HuH-7 (cell line): ENCODE results near the gene KPNA3.
A peak's percentile ranks its signal among the peaks of the same experiment; 100 is the strongest.
"Not testable (repeated sequence)": the region's sequence is repeated elsewhere in the genome, so short reads cannot be mapped to it uniquely, and the experiment has no call there.

Experiments
- DNase-seq: peaks from one replicate; pipeline ENCODE4 v3.0.0; 2011; ENCODE audit warnings: low spot score

The KPNA3 gene

DNA sequence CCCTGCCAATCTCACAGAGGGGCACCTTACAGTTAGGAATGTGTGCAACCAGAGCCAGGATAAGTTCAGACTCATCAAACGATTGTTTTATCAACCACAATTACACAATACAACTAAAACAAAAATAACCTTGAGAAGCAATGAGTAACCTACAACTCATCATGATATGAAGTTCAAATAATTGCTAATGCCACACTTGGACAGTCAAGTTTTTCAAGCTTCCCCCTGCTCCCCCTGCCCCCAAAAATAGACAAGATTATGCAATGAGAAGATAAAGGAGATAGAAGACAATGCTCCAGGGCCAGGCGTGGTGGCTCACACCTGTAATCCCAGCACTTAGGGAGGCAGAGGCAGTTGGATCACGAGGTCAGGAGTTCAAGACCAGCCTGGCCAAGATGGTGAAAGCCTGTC, 13.6 kb upstream of the KPNA3 start:
- no peak for DNase-seq

DNA sequence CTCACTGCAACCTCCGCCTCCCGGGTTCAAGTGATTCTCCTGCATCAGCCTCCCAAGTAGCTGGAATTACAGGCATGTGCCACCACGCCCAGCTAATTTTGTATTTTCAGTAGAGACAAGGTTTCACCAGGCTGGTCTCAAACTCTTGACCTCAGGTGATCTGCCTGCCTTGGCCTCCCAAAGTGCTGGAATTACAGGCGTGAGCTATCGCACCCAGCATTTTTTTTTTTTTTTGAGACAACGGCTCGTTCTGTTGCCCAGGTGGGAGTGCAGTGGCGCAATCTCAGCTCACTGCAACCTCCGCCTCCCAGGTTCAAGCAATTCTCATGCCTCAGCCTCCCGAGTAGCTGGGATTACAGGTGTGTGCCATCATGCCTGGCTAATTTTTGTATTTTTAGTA, 10.6 kb upstream of the KPNA3 start:
- not testable (repeated sequence) for DNase-seq

- DNase-seq: no peak
These were observed 9.9 kb upstream of the KPNA3 start for GRCh38 chr13:49802426-49802825.

DNA sequence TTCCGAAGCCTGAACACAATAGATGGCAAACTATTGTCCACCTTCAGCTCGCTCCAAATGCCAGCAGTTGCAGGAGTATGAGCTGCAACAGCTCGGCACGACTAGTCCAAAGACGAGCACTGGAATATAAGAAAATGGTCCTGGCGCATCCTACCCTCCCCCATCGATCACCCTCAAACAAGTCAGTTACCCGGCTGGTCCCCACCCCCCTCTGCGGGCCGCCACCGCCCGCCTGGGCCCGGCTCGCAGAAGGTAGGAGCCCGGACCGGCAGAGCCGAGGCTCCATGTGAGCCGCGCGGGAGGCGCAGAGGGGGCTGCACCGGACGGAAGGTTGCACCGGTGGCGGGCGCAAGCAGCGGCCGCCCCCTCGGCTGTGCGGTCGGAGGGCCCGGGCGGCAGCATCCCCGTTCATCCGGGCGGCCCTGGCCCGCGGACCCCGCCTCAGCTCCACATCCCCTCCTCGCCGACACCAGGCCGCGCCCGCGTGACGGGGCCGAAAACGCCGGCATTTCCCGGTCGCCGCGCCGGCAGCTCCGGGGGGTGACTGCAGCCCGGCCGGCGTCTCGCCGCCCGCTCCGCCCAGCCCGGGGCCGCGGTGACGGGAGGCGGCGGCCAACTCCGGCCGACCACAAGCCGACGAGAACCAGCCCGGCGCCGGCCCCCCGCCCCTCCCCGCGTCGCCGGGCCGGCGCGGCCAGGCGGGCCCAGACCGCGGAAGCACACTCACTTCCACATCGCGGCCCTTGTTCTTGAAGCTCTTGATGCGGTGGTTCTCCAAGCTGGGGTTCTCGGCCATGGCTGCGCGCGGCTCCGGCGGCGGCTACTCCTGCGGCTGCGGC, 552 bp downstream of the KPNA3 start:
- no peak for DNase-seq

GRCh38 chr13:49791315-49791710, 1.2 kb downstream of the KPNA3 start:
- peak; percentile 55 for DNase-seq

DNA sequence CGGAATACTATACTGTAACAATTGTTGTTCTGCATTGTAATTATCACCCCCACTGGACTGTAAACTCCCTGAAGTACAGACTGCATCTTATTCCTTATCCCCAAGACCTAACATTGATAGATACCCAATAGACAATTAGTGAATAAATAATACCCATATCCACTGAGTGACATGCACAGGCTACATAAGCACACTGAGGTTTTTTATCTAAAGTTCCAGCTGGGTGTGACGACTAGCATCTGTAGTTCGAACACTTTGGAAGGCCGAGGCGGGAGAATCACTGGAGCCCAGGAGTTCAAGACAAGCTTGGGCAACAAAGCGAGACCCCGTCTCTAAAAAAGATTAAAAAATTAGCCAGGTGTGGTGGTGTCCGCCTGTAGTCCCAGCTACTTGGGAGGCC, 2.5 kb downstream of the KPNA3 start:
- DNase-seq: no peak

DNA sequence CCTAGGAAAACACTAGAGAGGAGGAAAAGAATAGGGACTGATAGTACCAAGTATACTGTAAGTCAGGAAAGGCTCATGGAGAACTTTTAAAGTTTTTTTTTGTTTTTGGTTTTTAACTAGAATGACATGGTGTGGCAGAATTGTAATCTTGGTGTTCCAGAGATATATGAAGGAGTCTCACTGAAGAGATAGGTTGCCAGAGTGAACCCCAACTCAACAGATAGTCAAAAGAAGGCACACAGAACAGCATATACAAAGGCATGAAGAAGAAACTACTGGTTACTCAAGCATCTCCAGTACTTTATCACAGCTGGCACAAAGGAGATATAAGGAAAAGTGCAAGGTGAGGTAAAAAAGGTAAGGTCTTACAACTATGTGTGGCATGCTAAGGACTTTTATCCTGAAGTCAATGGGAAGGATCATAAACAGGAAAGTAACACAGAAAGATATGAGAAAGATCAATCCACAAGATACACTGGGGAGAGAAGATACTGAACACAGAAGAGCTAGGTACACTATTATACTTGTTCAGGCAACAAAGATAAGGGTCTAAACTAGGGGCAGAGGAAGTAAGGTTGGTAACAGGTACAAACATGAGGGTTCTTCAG, 6.0 kb downstream of the KPNA3 start:
- no peak for DNase-seq

DNA sequence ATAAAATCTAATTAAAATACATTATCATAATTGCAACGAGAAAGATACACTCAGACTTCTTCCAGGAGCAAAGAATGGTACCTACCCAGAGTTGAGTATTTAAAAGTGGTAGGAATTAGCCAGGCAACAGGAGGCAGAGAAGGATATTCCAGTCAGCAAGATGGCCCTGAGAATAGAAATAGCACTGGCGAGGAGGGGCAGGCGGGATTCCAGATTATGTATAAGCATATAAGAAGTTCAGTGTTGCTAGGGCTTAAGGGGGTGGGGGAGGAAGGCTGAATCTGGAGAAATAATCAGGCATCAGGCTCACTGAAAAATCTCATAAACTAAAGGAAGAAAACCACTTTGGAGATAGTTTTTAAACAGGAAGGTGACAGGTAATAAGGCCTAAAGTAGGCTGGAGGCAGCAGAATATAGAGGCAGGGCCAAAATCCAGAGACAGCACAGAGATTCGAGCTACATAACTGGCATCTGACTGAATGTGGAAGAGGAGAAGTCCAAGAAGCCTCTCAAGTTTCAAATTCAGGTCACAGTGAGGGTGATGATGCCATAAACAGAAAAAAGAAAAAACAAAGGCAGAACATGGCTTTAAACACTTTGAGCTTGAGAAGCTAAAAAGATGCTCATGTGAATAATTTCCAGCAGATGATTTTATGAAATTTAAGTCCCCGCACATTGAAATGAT, 7.5 kb downstream of the KPNA3 start:
- no peak for DNase-seq

DNA sequence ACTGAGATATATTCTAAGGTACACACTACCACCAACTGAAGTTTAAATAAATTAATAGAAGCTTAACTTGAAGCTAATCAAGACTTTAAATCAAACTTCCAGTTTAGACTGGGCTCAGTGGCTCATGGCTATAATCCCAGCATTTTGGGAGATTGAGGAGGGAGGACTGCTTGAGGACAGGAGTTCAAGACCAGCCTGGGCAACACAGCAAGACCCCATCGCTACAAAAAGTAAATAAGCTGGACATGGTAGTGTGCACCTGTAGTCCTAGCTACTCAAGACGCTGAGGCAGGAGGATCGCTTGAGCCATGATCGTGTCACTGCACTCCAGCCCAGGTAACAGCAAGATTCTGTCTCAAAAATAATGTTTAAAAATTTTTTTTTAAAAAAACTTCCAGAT, 8.6 kb downstream of the KPNA3 start:
- no peak for DNase-seq

GRCh38 chr13:49782784-49783183, 9.7 kb downstream of the KPNA3 start:
- DNase-seq: no peak

DNA sequence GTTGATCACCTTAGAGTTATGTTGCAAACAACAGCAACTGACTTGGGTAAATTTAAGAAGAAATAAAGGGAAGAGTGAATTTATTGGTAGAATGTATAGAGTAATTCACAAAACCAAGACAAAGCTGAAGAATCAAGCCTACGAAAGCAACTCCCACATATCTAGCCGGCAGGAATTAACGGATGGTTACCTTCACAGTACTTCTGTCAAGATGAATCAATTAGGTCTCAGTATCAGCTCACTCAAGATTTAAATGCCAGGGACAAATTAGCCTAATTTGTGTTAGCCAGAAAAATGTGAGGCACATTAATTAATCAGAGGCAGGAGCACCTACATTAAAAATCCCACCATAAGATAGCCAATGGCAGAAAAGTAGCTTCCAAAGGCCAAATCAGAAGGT, 10.7 kb downstream of the KPNA3 start:
- DNase-seq: no peak

GRCh38 chr13:49779721-49780120, 12.8 kb downstream of the KPNA3 start:
- no peak for DNase-seq

- DNase-seq: no peak
These were observed 14.5 kb downstream of the KPNA3 start for GRCh38 chr13:49777746-49778614.

DNA sequence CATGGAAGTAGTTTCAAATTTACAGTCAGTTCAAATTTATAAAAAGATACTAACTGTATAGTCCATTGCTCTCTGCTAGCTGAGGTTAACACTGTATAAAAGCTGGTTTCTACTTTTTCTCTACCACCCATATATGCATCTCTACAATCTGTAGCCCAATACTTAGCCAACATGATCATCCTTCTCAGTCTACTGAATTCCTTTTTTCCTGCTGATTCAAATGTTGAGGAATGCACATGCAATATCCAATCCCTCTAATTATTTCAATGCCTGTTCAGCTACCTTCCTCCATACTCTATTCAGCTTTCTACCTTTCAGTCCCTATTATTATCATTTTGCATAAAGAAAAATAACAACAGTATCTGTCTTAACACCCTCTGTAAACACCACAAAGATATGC, 15.6 kb downstream of the KPNA3 start:
- no peak for DNase-seq

DNA sequence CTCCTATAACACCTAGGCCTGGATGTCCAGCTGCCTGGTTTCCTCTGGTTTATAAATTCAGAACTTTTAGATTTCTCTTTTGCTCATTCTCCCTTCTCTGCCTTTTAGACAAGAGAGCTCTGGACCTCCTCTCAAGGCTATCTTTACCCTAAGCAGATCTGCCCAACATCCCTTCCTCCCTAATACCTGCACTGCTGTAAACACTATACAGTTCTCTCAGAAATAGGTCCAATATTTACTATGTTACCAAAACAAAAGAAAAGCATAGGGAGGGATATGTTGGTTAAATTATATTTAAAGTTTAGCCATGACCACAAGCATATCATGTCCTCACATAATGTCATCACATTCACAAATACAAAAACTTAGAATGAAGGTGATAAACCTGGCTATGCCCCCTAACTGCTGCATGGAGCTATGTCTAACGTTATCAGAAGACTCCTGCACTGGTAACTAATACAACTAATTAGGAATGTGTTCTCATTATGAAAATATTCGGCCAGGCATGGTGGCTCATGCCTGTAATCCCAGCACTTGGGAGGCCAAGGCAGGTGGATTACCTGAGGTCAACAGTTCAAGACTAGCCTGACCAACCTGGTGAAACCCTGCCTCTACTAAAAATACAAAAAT, 18.0 kb downstream of the KPNA3 start:
- no peak for DNase-seq

- DNase-seq: no peak
These were observed 19.7 kb downstream of the KPNA3 start for GRCh38 chr13:49772828-49773227.

DNA sequence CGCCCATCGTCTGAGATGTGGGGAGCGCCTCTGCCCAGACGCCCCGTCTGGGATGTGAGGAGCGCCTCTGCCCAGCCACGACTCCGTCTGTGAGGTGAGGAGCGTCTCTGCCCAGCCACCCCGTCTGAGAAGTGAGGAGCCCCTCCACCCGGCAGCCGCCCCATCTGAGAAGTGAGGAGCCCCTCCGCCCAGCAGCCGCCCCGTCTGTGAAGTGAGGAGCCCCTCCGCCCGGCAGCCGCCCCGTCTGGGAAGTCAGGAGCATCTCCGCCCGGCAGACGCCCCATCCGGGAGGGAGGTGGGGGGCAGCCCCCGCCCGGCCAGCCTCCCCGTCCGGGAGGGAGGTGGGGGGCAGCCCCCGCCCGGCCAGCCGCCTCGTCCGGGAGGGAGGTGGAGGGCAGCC, 30.7 kb downstream of the KPNA3 start:
- not testable (repeated sequence) for DNase-seq

DNA sequence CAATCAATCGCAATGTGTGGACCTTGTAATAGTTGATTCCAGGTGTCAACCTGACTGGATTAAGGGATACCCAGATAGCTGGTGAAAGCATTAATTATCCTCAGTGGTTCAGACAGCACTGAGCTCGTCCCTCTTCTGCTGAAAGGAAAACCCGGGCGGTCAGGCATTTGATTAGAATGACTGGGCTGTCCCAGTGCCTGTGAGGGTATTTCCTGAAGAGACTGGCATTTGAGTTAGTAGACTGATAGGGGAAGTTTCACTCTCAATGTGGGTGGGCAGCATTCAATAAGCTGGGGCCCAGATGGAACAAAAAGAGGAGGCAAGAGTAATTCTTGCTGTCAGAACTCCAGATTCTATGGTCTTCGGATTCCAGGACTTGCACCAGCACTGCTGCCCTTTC, 31.9 kb downstream of the KPNA3 start:
- DNase-seq: no peak

DNA sequence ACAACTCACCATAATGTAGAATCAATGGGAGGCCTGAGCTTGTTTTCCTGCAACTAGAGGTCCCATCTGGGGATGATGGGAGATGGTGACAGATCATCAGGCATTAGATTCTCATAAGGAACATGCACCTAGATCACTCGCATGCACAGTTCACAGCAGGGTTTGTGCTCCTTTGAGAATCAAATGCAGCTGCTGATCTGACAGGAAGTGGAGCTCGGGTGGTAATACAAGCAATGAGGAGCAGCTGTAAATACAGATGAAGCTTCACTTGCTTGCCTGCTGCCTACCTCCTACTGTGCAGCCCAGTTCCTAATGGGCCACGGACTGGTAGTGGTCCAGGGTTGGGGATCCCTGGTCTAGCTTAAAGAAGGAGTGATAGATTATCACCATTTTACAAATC, 33.0 kb downstream of the KPNA3 start:
- DNase-seq: no peak

GRCh38 chr13:49756263-49756662, 36.2 kb downstream of the KPNA3 start:
- no peak for DNase-seq

- no peak for DNase-seq
These were observed 38.3 kb downstream of the KPNA3 start for GRCh38 chr13:49754146-49754545.

DNA sequence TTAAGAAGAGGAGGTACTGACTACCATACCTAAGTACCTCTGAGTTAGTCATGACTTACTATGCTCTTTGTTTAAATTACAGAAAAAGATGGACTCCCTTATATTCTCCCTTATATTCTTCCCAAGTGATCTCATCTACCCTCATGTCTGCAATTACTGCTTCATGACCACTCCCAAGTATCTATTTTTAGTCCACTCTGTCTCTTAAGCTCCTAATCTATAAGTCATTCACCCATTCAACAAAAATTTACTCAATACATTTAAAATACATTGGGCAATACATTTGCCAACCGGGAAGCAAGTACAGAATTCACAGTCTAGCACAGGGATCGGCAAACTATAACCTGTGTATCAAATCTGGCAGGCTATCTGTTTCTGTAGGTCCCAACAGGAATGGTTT, 42.6 kb downstream of the KPNA3 start:
- DNase-seq: no peak
